Measurements from ENCODE around the gene CUX1.

CUX1 gene

DNA sequence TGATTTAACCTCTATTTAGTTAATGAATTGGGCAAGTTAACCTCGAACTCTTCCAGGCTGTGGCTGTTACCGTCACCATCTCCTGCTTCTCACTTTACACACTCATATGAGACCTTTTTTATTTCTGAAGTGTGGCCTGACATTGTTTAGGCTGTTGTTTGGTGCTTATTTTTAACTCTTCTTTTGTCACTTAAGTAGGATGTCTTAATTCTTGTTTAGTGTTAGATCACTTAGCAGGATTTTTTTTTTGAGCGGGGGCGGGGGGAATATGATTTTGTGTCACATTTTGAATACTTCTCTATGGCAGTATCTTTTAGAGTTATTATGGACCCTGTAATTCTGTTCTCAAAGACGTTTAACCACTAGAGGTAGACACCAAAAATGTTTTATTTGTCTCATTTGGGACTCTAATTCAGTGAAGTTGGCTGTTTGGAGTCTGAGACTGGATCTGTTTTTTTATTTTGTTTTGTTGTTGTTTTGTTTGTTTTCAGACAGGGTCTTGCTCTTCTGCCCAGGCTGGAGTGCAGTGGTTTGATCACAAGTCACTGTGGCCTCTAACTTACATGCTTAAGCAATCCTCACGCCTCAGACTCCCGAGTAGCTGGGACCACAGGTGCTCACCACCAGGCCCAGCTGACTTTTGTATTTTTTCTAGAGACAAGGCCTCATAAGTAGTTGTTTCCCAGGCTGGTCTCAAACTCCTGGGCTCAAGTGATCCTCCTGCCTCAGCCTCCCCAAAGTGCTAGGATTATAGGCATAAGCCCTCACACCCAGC, 73.5 kb downstream of the CUX1 start:
- no peaks in the 10 kb centered on the region for H3K27me3 ChIP-seq (replicated peaks; ENCODE audit: insufficient read depth, low read length)
- H4K20me1 ChIP-seq (ENCODE audit: insufficient read depth, low read length), result 0 out of 2 replicates have a peak, but pooled peaks cover 4% of the 10 kb centered on the region
- no peaks in the 10 kb centered on the region for H3K9me3 ChIP-seq (replicated peaks; ENCODE audit: insufficient read depth, low read length)
- H3K4me1 ChIP-seq (ENCODE audit: low read length), result peaks cover 2% of the 10 kb centered on the region; the same call in 1 of the 2 replicates
- H3K27ac ChIP-seq (ENCODE audit: low read length), result no peak overlapping the region
- H3K36me3 ChIP-seq (replicated peaks; ENCODE audit: insufficient read depth, low read length), result no peaks in the 10 kb centered on the region
- H3K4me3 ChIP-seq (ENCODE audit: low read length), result no peak overlapping the region
- no peak for DNase-seq
- no peaks in the 10 kb centered on the region for H3K9me2 ChIP-seq (replicated peaks; ENCODE audit: insufficient read depth, low read length)
- no peak overlapping the region for H3K9ac ChIP-seq (ENCODE audit: low read length)
- no peak overlapping the region for H2AFZ ChIP-seq (ENCODE audit: low read length)
- H3K4me2 ChIP-seq (ENCODE audit: low read depth, low read length), result no peak overlapping the region
- H3K79me2 ChIP-seq (ENCODE audit: low read length), result peaks cover 89% of the 10 kb centered on the region
- TF ChIP-seq, protein P1, sequence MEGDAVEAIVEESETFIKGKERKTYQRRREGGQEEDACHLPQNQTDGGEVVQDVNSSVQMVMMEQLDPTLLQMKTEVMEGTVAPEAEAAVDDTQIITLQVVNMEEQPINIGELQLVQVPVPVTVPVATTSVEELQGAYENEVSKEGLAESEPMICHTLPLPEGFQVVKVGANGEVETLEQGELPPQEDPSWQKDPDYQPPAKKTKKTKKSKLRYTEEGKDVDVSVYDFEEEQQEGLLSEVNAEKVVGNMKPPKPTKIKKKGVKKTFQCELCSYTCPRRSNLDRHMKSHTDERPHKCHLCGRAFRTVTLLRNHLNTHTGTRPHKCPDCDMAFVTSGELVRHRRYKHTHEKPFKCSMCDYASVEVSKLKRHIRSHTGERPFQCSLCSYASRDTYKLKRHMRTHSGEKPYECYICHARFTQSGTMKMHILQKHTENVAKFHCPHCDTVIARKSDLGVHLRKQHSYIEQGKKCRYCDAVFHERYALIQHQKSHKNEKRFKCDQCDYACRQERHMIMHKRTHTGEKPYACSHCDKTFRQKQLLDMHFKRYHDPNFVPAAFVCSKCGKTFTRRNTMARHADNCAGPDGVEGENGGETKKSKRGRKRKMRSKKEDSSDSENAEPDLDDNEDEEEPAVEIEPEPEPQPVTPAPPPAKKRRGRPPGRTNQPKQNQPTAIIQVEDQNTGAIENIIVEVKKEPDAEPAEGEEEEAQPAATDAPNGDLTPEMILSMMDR (IDR thresholded peaks at IDR 0.05; ENCODE audit: low read length), result no peak
- TF ChIP-seq EZH2 (optimal IDR thresholded peaks at IDR 0.05; ENCODE audit: low read depth, low read length), result no peak
- no peak for TF ChIP-seq EZH2phosphoT487 (IDR thresholded peaks at IDR 0.05; ENCODE audit: low read length)
- H3F3A ChIP-seq (ENCODE audit: insufficient read depth, low read length), result no peaks in the 10 kb centered on the region

DNA sequence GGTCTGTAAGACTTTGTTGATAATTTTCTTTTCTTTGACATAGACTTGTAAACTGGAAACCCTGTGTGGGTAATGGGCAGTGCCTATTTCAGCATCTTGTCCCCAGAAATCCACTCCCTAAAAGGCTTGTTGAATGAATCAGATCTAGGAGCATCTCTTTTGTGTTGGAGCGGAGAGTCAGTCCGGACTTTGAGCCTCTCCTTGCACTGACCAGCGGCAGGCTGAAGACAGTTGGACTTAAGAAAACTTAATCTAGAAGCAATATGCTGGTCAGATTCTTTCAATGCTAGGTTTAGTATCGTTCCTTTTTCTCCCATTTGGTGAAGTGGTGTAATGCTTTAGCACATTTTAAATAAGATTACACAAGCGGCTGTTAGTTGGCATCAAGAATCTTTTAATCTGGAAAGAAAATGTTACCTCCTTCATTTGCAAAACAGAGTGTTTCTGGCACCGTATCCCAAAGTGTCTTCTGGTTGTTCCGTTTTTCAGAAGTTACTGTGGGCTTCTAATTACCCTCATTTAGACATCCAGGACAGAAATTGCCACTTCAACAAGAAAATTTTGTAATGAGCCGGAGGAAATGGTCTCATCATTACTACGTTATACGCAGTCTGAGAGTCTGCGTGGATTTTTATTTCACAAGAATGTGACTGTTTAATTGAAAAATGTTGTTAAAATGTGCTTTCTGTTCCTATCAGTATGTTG, 74.7 kb downstream of the CUX1 start:
- Histone ChIP-seq H2AFZ (ENCODE audit: low read length) (no peak overlapping the region), H4K20me1 (ENCODE audit: insufficient read depth, low read length) (peaks cover 8% of the 10 kb centered on the region; the same call in 1 of the 2 replicates), H3K27ac (ENCODE audit: low read length) (no peak overlapping the region), H3K9me2 (replicated peaks; ENCODE audit: insufficient read depth, low read length) (no peaks in the 10 kb centered on the region), H3K27me3 (replicated peaks; ENCODE audit: insufficient read depth, low read length) (no peaks in the 10 kb centered on the region), H3K4me1 (ENCODE audit: low read length) (no peaks in the 10 kb centered on the region), H3K79me2 (ENCODE audit: low read length) (peaks cover 89% of the 10 kb centered on the region), H3K4me2 (ENCODE audit: low read depth, low read length) (no peak overlapping the region), H3F3A (ENCODE audit: insufficient read depth, low read length) (no peaks in the 10 kb centered on the region), H3K36me3 (replicated peaks; ENCODE audit: insufficient read depth, low read length) (no peaks in the 10 kb centered on the region), H3K4me3 (ENCODE audit: low read length) (no peak overlapping the region), H3K9me3 (replicated peaks; ENCODE audit: insufficient read depth, low read length) (no peaks in the 10 kb centered on the region), H3K9ac (ENCODE audit: low read length) (no peak overlapping the region)
- no peak for TF ChIP-seq EZH2phosphoT487 (IDR thresholded peaks at IDR 0.05; ENCODE audit: low read length)
- no peak for TF ChIP-seq EZH2 (optimal IDR thresholded peaks at IDR 0.05; ENCODE audit: low read depth, low read length)
- TF ChIP-seq, protein P1 (IDR thresholded peaks at IDR 0.05; ENCODE audit: low read length), result no peak
- no peak for DNase-seq

GRCh38 chr7:101893341-101894082, 76.1 kb downstream of the CUX1 start:
- Histone ChIP-seq H3K27ac (ENCODE audit: low read length) (no peak overlapping the region), H3K36me3 (replicated peaks; ENCODE audit: insufficient read depth, low read length) (no peaks in the 10 kb centered on the region), H3K9me2 (replicated peaks; ENCODE audit: insufficient read depth, low read length) (no peaks in the 10 kb centered on the region), H3K9me3 (replicated peaks; ENCODE audit: insufficient read depth, low read length) (no peaks in the 10 kb centered on the region), H3F3A (ENCODE audit: insufficient read depth, low read length) (no peaks in the 10 kb centered on the region), H3K4me3 (ENCODE audit: low read length) (no peak overlapping the region), H4K20me1 (ENCODE audit: insufficient read depth, low read length) (peaks cover 8% of the 10 kb centered on the region; the same call in 1 of the 2 replicates), H3K4me1 (ENCODE audit: low read length) (no peaks in the 10 kb centered on the region), H3K4me2 (ENCODE audit: low read depth, low read length) (no peak overlapping the region), H3K9ac (ENCODE audit: low read length) (no peak overlapping the region), H2AFZ (ENCODE audit: low read length) (no peak overlapping the region), H3K79me2 (ENCODE audit: low read length) (peaks cover 87% of the 10 kb centered on the region), H3K27me3 (replicated peaks; ENCODE audit: insufficient read depth, low read length) (no peaks in the 10 kb centered on the region)
- TF ChIP-seq EZH2phosphoT487 (IDR thresholded peaks at IDR 0.05; ENCODE audit: low read length), result no peak
- TF ChIP-seq, protein P1 (IDR thresholded peaks at IDR 0.05; ENCODE audit: low read length), result no peak
- no peak for DNase-seq

Data from MM.1S (cell line).